Effector CD4-positive, alpha-beta T cell (primary cell): Measurements from ENCODE around the gene BLOC1S4.

Experiments used
- DNase-seq: peaks from one replicate; pipeline ENCODE4 v3.0.0-alpha.2; 2020

BLOC1S4 gene

GRCh38 chr4:6692806-6693205 lies 23.2 kb upstream of the BLOC1S4 start:
- DNase-seq: no peak

- DNase-seq: no peak
Measured at GRCh38 chr4:6693231-6694176, 22.5 kb upstream of the BLOC1S4 start, which contains the start of gene S100P. Gene S100P (plus strand): TSS chr4:6693878. CDS start chr4:6693933, 55 bp downstream.

- DNase-seq: no peak
Measured at GRCh38 chr4:6694177-6694901, 21.6 kb upstream of the BLOC1S4 start.

GRCh38 chr4:6695660-6696610 lies 20.0 kb upstream of the BLOC1S4 start:
- DNase-seq: peak; percentile 55

- no peak for DNase-seq
Measured at GRCh38 chr4:6696611-6697010, 19.4 kb upstream of the BLOC1S4 start.

- no peak for DNase-seq
Measured at GRCh38 chr4:6697131-6697530, 18.8 kb upstream of the BLOC1S4 start.

GRCh38 chr4:6699388-6699787 lies 16.6 kb upstream of the BLOC1S4 start:
- no peak for DNase-seq

GRCh38 chr4:6699903-6700302 lies 16.1 kb upstream of the BLOC1S4 start:
- no peak for DNase-seq

GRCh38 chr4:6701371-6701770 lies 14.6 kb upstream of the BLOC1S4 start:
- DNase-seq: peak; percentile 18

GRCh38 chr4:6702761-6703160 lies 13.2 kb upstream of the BLOC1S4 start:
- no peak for DNase-seq

GRCh38 chr4:6703786-6704185 lies 12.2 kb upstream of the BLOC1S4 start:
- DNase-seq: no peak

GRCh38 chr4:6705646-6706045 lies 10.3 kb upstream of the BLOC1S4 start:
- DNase-seq: no peak

GRCh38 chr4:6706173-6706572 lies 9.8 kb upstream of the BLOC1S4 start:
- DNase-seq: no peak

GRCh38 chr4:6709230-6710114 lies 6.5 kb upstream of the BLOC1S4 start, which contains the start of gene MRFAP1L1:
Gene MRFAP1L1 (minus strand): TSS chr4:6709865. CDS start chr4:6709629, 236 bp downstream.
- peak; percentile 98 for DNase-seq

- no peak for DNase-seq
Measured at GRCh38 chr4:6710282-6710681, 5.7 kb upstream of the BLOC1S4 start.

- no peak for DNase-seq
Measured at GRCh38 chr4:6710996-6711395, 5.0 kb upstream of the BLOC1S4 start.

GRCh38 chr4:6714954-6715353 lies 1.0 kb upstream of the BLOC1S4 start:
- no peak for DNase-seq

GRCh38 chr4:6715704-6716017 lies 313 bp upstream of the BLOC1S4 start:
- DNase-seq: no peak

- no peak for DNase-seq
Measured at GRCh38 chr4:6716958-6717655, 1.1 kb downstream of the BLOC1S4 start.

GRCh38 chr4:6718932-6719610 lies 3.1 kb downstream of the BLOC1S4 start:
- no peak for DNase-seq
